GM11168 (cell line): ENCODE data around the gene IQSEC1.

Experiments used
- in situ Hi-C: fragments of 300-500 bp; cut with MboI; formaldehyde crosslinking; loops from one replicate; pipeline ENCODE4 v1.12.0; 2022; ENCODE audit warnings: low sequenced_read_pairs; ENCODE audit not compliant: unreplicated experiment

The IQSEC1 gene

GRCh38 chr3:13108861-13109260 lies 35.6 kb upstream of the IQSEC1 start:
- in situ Hi-C loops, result no loop called here

- in situ Hi-C loops, result no loop called here
These were observed 34.4 kb upstream of the IQSEC1 start for GRCh38 chr3:13107661-13108060.

- in situ Hi-C loops, result no loop called here
These were observed 33.2 kb upstream of the IQSEC1 start for GRCh38 chr3:13106308-13107001.

- in situ Hi-C loops, result no loop called here
These were observed 32.6 kb upstream of the IQSEC1 start for GRCh38 chr3:13105896-13106250.

- in situ Hi-C loops, result no loop called here
These were observed 32.1 kb upstream of the IQSEC1 start for GRCh38 chr3:13105181-13105895.

GRCh38 chr3:13104511-13104910 lies 31.3 kb upstream of the IQSEC1 start:
- in situ Hi-C loops, result no loop called here

- in situ Hi-C loops, result no loop called here
These were observed 30.3 kb upstream of the IQSEC1 start for GRCh38 chr3:13103416-13104058.

GRCh38 chr3:13102386-13103345 lies 29.4 kb upstream of the IQSEC1 start:
- in situ Hi-C loops, result no loop called here

GRCh38 chr3:13099707-13100106 lies 26.5 kb upstream of the IQSEC1 start:
- in situ Hi-C loops, result no loop called here

- in situ Hi-C loops, result no loop called here
These were observed 25.2 kb upstream of the IQSEC1 start for GRCh38 chr3:13098192-13098988.

- in situ Hi-C loops, result no loop called here
These were observed 23.1 kb upstream of the IQSEC1 start for GRCh38 chr3:13096356-13096755.

- in situ Hi-C loops, result no loop called here
These were observed 22.2 kb upstream of the IQSEC1 start for GRCh38 chr3:13095408-13095937.

GRCh38 chr3:13093687-13094086 lies 20.5 kb upstream of the IQSEC1 start:
- in situ Hi-C loops, result no loop called here

- in situ Hi-C loops, result no loop called here
These were observed 19.7 kb upstream of the IQSEC1 start for GRCh38 chr3:13092621-13093617.

- in situ Hi-C loops, result no loop called here
These were observed 18.8 kb upstream of the IQSEC1 start for GRCh38 chr3:13091898-13092611.

GRCh38 chr3:13088028-13089006 lies 15.1 kb upstream of the IQSEC1 start:
- in situ Hi-C loops, result loop anchor here (10.0 kb wide), 1 partner anchor 366 kb away; no protein-coding TSS in a partner anchor
